Activated T-cell treated with anti-CD3 and anti-CD28 coated beads, Interleukin-2, amount 50 U/mL, for 24 hours (primary cell): ENCODE data around the gene UGT3A1.

Experiments
- DNase-seq: peaks from one replicate; pipeline ENCODE4 v3.0.0-alpha.2; 2020
- H3K27ac Mint-ChIP-seq: 2 replicates; pipeline ENCODE4 v1.8.0; 2020; ENCODE audit warnings: mild to moderate bottlenecking, mixed read lengths
- H3K27me3 Mint-ChIP-seq: 2 replicates; pipeline ENCODE4 v1.8.0; 2020; ENCODE audit warnings: mixed read lengths
- H3K36me3 Mint-ChIP-seq: 2 replicates; pipeline ENCODE4 v1.8.0; 2020; ENCODE audit warnings: low read depth, mixed read lengths
- H3K4me1 Mint-ChIP-seq: 2 replicates; pipeline ENCODE4 v1.8.0; 2020; ENCODE audit warnings: low read depth, mixed read lengths
- H3K4me3 Mint-ChIP-seq: 2 replicates; pipeline ENCODE4 v1.8.0; 2020; ENCODE audit warnings: mild to moderate bottlenecking, moderate library complexity, mixed read lengths
- H3K9me3 Mint-ChIP-seq: 2 replicates; pipeline ENCODE4 v1.8.0; 2020; ENCODE audit warnings: mixed read lengths

Gene UGT3A1

GRCh38 chr5:35908228-35908627 lies 83.0 kb downstream of the UGT3A1 start:
- peaks cover 66% of the 10 kb centered on the region for H3K4me1 Mint-ChIP-seq
- no peak for DNase-seq
- H3K4me3 Mint-ChIP-seq = peak overlapping the region; percentile 32
- no peaks in the 10 kb centered on the region for H3K27me3 Mint-ChIP-seq
- H3K9me3 Mint-ChIP-seq = peaks cover 16% of the 10 kb centered on the region
- peaks cover 6% of the 10 kb centered on the region for H3K36me3 Mint-ChIP-seq
- peak overlapping the region; percentile 89 for H3K27ac Mint-ChIP-seq

GRCh38 chr5:35904443-35905132 lies 86.6 kb downstream of the UGT3A1 start:
- peaks cover 7% of the 10 kb centered on the region for H3K9me3 Mint-ChIP-seq
- DNase-seq = no peak
- H3K4me1 Mint-ChIP-seq = peaks cover 91% of the 10 kb centered on the region
- no peaks in the 10 kb centered on the region for H3K27me3 Mint-ChIP-seq
- H3K36me3 Mint-ChIP-seq = peaks cover 6% of the 10 kb centered on the region
- peak overlapping the region; percentile 98 for H3K27ac Mint-ChIP-seq
- peak overlapping the region; percentile 48 for H3K4me3 Mint-ChIP-seq

- Mint-ChIP-seq H3K27ac (peak overlapping the region; percentile 98), H3K4me1 (peaks cover 94% of the 10 kb centered on the region), H3K36me3 (peaks cover 6% of the 10 kb centered on the region), H3K9me3 (peaks cover 7% of the 10 kb centered on the region), H3K27me3 (no peaks in the 10 kb centered on the region), H3K4me3 (peak overlapping the region; percentile 48)
- no peak for DNase-seq
These were observed 87.5 kb downstream of the UGT3A1 start for GRCh38 chr5:35903631-35904203.

- Mint-ChIP-seq H3K27me3 (no peaks in the 10 kb centered on the region), H3K27ac (peak overlapping the region; percentile 98), H3K36me3 (peaks cover 6% of the 10 kb centered on the region), H3K4me3 (peak overlapping the region; percentile 14), H3K9me3 (peaks cover 7% of the 10 kb centered on the region), H3K4me1 (peaks cover 86% of the 10 kb centered on the region)
- no peak for DNase-seq
These were observed 89.0 kb downstream of the UGT3A1 start for GRCh38 chr5:35902046-35902672.
